Heart right ventricle (tissue), 16 donors: ENCODE results near the gene FAM9A. TPM values are rescaled to one million over a fixed set of nuclear protein-coding genes. Genes with fewer than 3 reads are reported as not detected.

Experiments used
- ATAC-seq, 8 donors: fragments of 200-7000 bp; cut with Tn5 transposase; one replicate each; pipeline ENCODE4 v1.9.1; 2020; ENCODE audit warnings: mild to moderate bottlenecking in 8 of 8, moderate library complexity in 8 of 8, moderate number of reproducible peaks in 1 of 8
- DNase-seq, 2 donors: peaks; one replicate each; pipeline ENCODE4 v3.0.0-alpha.2; 2020
- H3K27ac ChIP-seq, 10 donors: fragments of 200-600 bp; sonication (generic) in 2 of 10; one replicate each; pipeline versions ENCODE4 v1.5.0 to v1.8.0; 2020 to 2022; ENCODE audit warnings: mild to moderate bottlenecking in 3 of 10
- H3K27me3 ChIP-seq, 7 donors: fragments of 200-600 bp; one replicate each; pipeline ENCODE4 v1.8.0; 2021 to 2022; ENCODE audit warnings: mild to moderate bottlenecking in 2 of 7
- H3K36me3 ChIP-seq, 9 donors: fragments of 200-600 bp; sonication (generic) in 1 of 9; one replicate each; pipeline versions ENCODE4 v1.5.0 to v1.8.0; 2020 to 2022; ENCODE audit warnings: mild to moderate bottlenecking in 2 of 9
- H3K4me1 ChIP-seq, 9 donors: fragments of 200-600 bp; sonication (generic) in 1 of 9; one replicate each; pipeline versions ENCODE4 v1.5.0 to v1.8.0; 2020 to 2022; ENCODE audit warnings: mild to moderate bottlenecking in 4 of 9
- H3K4me3 ChIP-seq, 10 donors: fragments of 200-600 bp; sonication (generic) in 2 of 10; one replicate each; pipeline versions ENCODE4 v1.5.0 to v1.8.0; 2020 to 2022; ENCODE audit warnings: mild to moderate bottlenecking in 7 of 10, moderate library complexity in 2 of 10
- H3K9me3 ChIP-seq, 11 donors: fragments of 200-600 bp in 10 of 11; sonication (generic) in 2 of 11; one replicate each; pipeline versions ENCODE4 v1.5.0 to v1.8.0; 2013 to 2022; ENCODE audit warnings: mild to moderate bottlenecking in 2 of 11, control low read depth in 1 of 11, moderate library complexity in 1 of 11
- CTCF ChIP-seq, 9 donors: fragments of 200-600 bp; sonication (generic) in 2 of 9; IDR thresholded peaks; one replicate each; pipeline versions ENCODE4 v1.5.0 to v1.8.0; 2021 to 2022; ENCODE audit warnings: antibody characterized with exemption in 9 of 9, mild to moderate bottlenecking in 5 of 9, moderate library complexity in 1 of 9
- WGBS, 2 donors: extraction: QIAGEN DNeasy Blood & Tissue Kit; methylation state at CpG; one replicate each; pipeline ENCODE4 v1.1.7; 2013; ENCODE audit warnings: inconsistent platforms in 1 of 2; 5-methylcytosine and 5-hydroxymethylcytosine counted together
- intact Hi-C, 10 donors: fragments of 100-400 bp; cut with DNase I; formaldehyde crosslinking; loops; one replicate each; pipeline versions ENCODE4 v1.11.1 to v1.14.2; 2022
- polyA plus RNA-seq, 2 donors: library from polyadenylated mRNA; stranded (reverse); fragments of 200-250 nt; gene quantifications; one replicate each; pipeline ENCODE4 v1.2.3, GENCODE V29; 2013
- total RNA-seq, 10 donors: library from RNA; stranded (reverse); fragmentation: NEBNext Ultra II Directional in 3 of 10; extraction: Animal tissue kit (Norgen Biotek cat#: 25700) in 3 of 10; gene quantifications; one replicate each; pipeline versions ENCODE4 v1.2.1 to v1.2.4, GENCODE V29; 2021 to 2023
- donor health status: Arrhythmogenic right ventricular cardiomyopathy.
- donor health status: ischemic (EF 13 %, LVEDD 7.1; RV severe dilation, severe dysfunction).
- donor health status: healthy with polysubstance abuse.
- donor health status: DM: no; HTN: yes; CAD: no.
- donor health status: DM: no; HTN: no; CAD: no.
- donor health status: ischemic (EF 25% LVEDD 6.9; RV normal size, moderate dysfunction).
- donor health status: ischemic (EF 25% LVEDD 5.7; RV mildly dilated, moderate dysfunction).
- donor health status: healthy.
- donor health status: DM: yes; HTN: yes; CAD: no.
- donor health status: Ischemic cardiomyopathy.
- donor health status: ischemic (EF 35%, LVEDD 5.7; RV mildly dilated, moderate dysfunction).
- donor health status: nonischemic (EF 11% LVEDD 7.7; RV severe dilation, severe dysfunction).
- donor health status: DM: yes; HTN: yes; CAD: no.
- donor health status: PGD.
- donor health status: ischemic (EF 29% LVEDD 5.4; RV normal size, mild dysfunction).
- donor health status: nonischemic (EF 23%, LVEDD 6.1; RV moderate dilation, normal function).

Gene FAM9A
- total and polyA plus RNA-seq, 12 donors = not detected

- peaks cover 0 to 20% (median 0%) of the 10 kb centered on the region in 7 donors for H3K27me3 ChIP-seq
- intact Hi-C loops = loop anchor here in 1 of 10 donors (5.0 kb wide), 1 partner anchor 952 kb away; no protein-coding TSS in a partner anchor
- DNase-seq (no peak), ATAC-seq (no peak)
- H3K36me3 ChIP-seq = no peaks in the 10 kb centered on the region
- no peak overlapping the region for H3K27ac ChIP-seq
- H3K4me1 ChIP-seq = no peaks in the 10 kb centered on the region
- TF ChIP-seq CTCF (IDR thresholded peaks at IDR 0.05) = no peak
- 71 to 73% methylated on average over 4 of the region's 4 CpGs for WGBS, 2 donors
- no peaks in the 10 kb centered on the region for H3K9me3 ChIP-seq
- no peak overlapping the region for H3K4me3 ChIP-seq
Measured at GRCh38 chrX:8755116-8755515, 46.1 kb downstream of the FAM9A start.

- H3K4me1 ChIP-seq = no peaks in the 10 kb centered on the region
- no peak for TF ChIP-seq CTCF (IDR thresholded peaks at IDR 0.05)
- intact Hi-C loops = loop anchor here in 3 of 10 donors (5.0 to 10.0 kb wide), 2 partner anchors 65 to 958 kb away; no protein-coding TSS in a partner anchor
- DNase-seq (no peak), ATAC-seq (no peak)
- H3K27ac ChIP-seq = no peak overlapping the region
- no peaks in the 10 kb centered on the region for H3K36me3 ChIP-seq
- no peak overlapping the region for H3K4me3 ChIP-seq
- no peaks in the 10 kb centered on the region for H3K9me3 ChIP-seq
- H3K27me3 ChIP-seq = peaks cover 0 to 29% (median 0%) of the 10 kb centered on the region in 7 donors
Measured at GRCh38 chrX:8749697-8750096, 51.5 kb downstream of the FAM9A start.

DNA sequence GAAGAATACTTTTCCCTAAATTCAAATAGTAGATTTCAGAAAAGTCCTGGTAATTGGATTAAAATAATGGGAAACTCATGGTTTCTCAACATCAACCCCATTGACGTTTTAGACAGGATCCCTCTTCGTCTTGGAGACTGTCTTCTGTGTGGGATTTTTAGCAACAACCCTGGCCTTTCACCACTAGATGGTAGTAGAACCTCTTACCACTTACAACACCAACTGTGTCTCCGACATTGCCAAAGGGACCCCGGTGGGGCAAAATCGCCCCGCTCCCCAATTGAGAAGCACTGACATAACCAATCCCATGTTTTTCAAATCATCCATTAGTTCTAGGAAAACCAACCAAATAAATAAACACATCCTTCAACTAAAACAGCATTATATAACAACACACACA lies 52.3 kb downstream of the FAM9A start:
- Histone ChIP-seq H3K27me3 (peaks cover 0 to 22% (median 0%) of the 10 kb centered on the region in 7 donors), H3K27ac (no peak overlapping the region), H3K4me1 (no peaks in the 10 kb centered on the region), H3K4me3 (no peak overlapping the region), H3K9me3 (no peaks in the 10 kb centered on the region), H3K36me3 (no peaks in the 10 kb centered on the region)
- peak; percentile 12 to 61 (median 55) for TF ChIP-seq CTCF (IDR thresholded peaks at IDR 0.05)
- intact Hi-C loops = loop anchor here in 3 of 10 donors (5.0 to 10.0 kb wide), 2 partner anchors 66 to 958 kb away; no protein-coding TSS in a partner anchor
- WGBS, 2 donors = 7 to 9% methylated on average over 6 of the region's 6 CpGs
- DNase-seq = no peak
- ATAC-seq = no peak

- Histone ChIP-seq H3K36me3 (no peaks in the 10 kb centered on the region), H3K27ac (no peak overlapping the region), H3K9me3 (no peaks in the 10 kb centered on the region), H3K4me3 (no peak overlapping the region), H3K4me1 (no peaks in the 10 kb centered on the region), H3K27me3 (peaks cover 0 to 7% (median 0%) of the 10 kb centered on the region in 7 donors)
- DNase-seq = peak; percentile 17 to 28
- 78 to 79% methylated on average over 10 to 11 of the region's 11 CpGs for WGBS, 2 donors
- intact Hi-C loops = loop anchor here in 2 of 10 donors (10.0 kb wide), 1 partner anchor 72 kb away; no protein-coding TSS in a partner anchor
- peak in 8 of 9 donors; percentile 42 to 77 (median 58) for TF ChIP-seq CTCF (IDR thresholded peaks at IDR 0.05)
- no peak for ATAC-seq
Measured at GRCh38 chrX:8743126-8743732, 58.0 kb downstream of the FAM9A start.
